ENCODE results near the gene HID1. TPM values are rescaled to one million over a fixed set of nuclear protein-coding genes. Genes with fewer than 3 reads are reported as not detected.
A peak's percentile ranks its signal among the peaks of the same experiment; 100 is the strongest.

Gene HID1
- polyA plus RNA-seq, 1 donor: 7.9 TPM

- DNase-seq: no peak
Measured at GRCh38 chr17:74949455-74950115, 23.0 kb downstream of the HID1 start.

GRCh38 chr17:74947041-74947754, 25.4 kb downstream of the HID1 start:
- DNase-seq: no peak

- no peak for DNase-seq
Measured at GRCh38 chr17:74946641-74947040, 25.9 kb downstream of the HID1 start.

- DNase-seq: no peak
Measured at GRCh38 chr17:74945543-74945942, 27.0 kb downstream of the HID1 start.

GRCh38 chr17:74943808-74944522, 28.6 kb downstream of the HID1 start:
- no peak for DNase-seq

GRCh38 chr17:74941128-74941725, 31.3 kb downstream of the HID1 start:
- no peak for DNase-seq

- no peak for DNase-seq
Measured at GRCh38 chr17:74939534-74939933, 33.0 kb downstream of the HID1 start.

GRCh38 chr17:74938194-74938950, 34.2 kb downstream of the HID1 start:
- no peak for DNase-seq

GRCh38 chr17:74937064-74938051, 35.2 kb downstream of the HID1 start:
- DNase-seq: no peak

- no peak for DNase-seq
Measured at GRCh38 chr17:74936470-74936799, 36.1 kb downstream of the HID1 start.

- no peak for DNase-seq
Measured at GRCh38 chr17:74935585-74936469, 36.7 kb downstream of the HID1 start, which contains the start of gene OTOP3. Gene OTOP3 (plus strand): TSS chr17:74935898. CDS start chr17:74935922, 24 bp downstream.

GRCh38 chr17:74935048-74935447, 37.5 kb downstream of the HID1 start:
- no peak for DNase-seq

GRCh38 chr17:74930535-74931036, 42.0 kb downstream of the HID1 start:
- DNase-seq: no peak

GRCh38 chr17:74928786-74929185, 43.8 kb downstream of the HID1 start:
- no peak for DNase-seq

- DNase-seq: no peak
Measured at GRCh38 chr17:74925242-74925641, 47.3 kb downstream of the HID1 start.

GRCh38 chr17:74924250-74924948, 48.2 kb downstream of the HID1 start, which contains the start of gene OTOP2:
Gene OTOP2 (plus strand): TSS chr17:74924273. CDS start chr17:74924633, 360 bp downstream.
- no peak for DNase-seq

GRCh38 chr17:74923538-74924249, 48.9 kb downstream of the HID1 start:
- peak; percentile 53 for DNase-seq
